NOMO-1 treated with DMSO at 0.1 percent for 48 hours (cell line): ENCODE data around the gene WDTC1.
"Not testable (repeated sequence)": the region's sequence is repeated elsewhere in the genome, so short reads cannot be mapped to it uniquely, and the experiment has no call there.

Experiments used
- DNase-seq: peaks from one replicate; lab custom pipeline; 2025; ENCODE audit not compliant: unreplicated experiment; lab: John Stamatoyannopoulos, UW

The WDTC1 gene, protein sequence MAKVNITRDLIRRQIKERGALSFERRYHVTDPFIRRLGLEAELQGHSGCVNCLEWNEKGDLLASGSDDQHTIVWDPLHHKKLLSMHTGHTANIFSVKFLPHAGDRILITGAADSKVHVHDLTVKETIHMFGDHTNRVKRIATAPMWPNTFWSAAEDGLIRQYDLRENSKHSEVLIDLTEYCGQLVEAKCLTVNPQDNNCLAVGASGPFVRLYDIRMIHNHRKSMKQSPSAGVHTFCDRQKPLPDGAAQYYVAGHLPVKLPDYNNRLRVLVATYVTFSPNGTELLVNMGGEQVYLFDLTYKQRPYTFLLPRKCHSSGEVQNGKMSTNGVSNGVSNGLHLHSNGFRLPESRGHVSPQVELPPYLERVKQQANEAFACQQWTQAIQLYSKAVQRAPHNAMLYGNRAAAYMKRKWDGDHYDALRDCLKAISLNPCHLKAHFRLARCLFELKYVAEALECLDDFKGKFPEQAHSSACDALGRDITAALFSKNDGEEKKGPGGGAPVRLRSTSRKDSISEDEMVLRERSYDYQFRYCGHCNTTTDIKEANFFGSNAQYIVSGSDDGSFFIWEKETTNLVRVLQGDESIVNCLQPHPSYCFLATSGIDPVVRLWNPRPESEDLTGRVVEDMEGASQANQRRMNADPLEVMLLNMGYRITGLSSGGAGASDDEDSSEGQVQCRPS

GRCh38 chr1:27234049-27234882, at the start of gene WDTC1:
TSS of gene WDTC1 (plus strand) at chr1:27234632. CDS start at chr1:27261055, 26,423 bp downstream.
- DNase-seq: peak; percentile 94

DNA sequence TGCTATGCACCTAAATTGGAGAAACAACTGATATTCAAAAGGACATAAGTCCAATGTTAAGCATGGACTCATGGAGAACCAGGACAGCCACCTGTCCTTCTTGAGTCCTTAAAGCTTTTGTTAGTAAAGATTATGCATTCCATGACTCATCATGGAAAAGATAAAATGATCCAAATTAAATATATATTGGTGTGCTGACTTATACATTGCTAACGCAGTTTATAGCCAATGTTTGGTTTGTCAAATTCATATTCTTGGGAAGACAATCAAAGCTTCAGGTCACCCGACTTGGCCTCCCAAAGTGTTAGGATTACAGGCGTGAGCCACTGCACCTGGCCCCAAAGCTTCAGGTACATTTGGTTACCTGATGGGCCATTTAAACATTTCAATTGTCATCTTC, 49.8 kb upstream of the WDTC1 start:
- DNase-seq: not testable (repeated sequence)

- no peak for DNase-seq
Observed at GRCh38 chr1:27192039-27192529, 42.3 kb upstream of the WDTC1 start.

DNA sequence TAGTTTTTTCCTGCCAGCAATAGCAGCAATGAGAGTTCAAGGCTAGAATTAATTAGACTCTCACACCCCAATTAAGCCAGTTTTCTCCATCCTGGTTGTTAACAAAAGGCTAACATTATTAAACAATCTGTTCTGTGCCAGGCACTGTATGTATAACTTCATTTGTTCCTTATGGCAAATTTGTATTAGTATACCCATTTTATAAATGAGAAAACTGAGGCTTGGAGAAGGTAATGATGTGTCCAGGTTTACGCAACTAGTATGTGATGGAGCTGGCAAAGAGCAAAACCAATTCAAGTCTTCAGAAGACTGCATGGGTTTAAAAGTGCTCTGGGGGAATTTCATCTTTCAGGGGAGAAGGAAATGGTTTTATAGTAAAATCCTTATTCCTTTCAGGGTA, 41.2 kb upstream of the WDTC1 start:
- DNase-seq: no peak

DNA sequence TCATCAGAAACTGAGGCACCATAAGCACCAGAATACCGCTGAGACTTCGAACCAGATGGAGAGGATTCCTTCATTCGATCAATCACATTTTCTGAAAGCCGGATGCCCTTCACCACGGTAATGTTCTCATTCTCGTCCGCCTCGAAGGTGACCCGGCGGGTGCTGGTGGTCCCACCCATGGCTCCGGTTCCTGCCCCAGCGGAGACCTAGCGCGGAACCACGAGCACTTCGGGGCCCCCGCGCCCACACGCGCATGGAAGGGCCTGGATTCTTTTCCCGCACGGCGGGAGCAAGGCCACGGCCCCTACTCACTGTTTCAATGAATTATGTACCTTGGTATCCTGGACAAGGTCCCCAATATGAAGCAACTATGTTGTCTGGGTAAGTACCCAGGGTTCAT, 33.1 kb upstream of the WDTC1 start:
- no peak for DNase-seq

- DNase-seq: no peak
Observed at GRCh38 chr1:27203946-27204345, 30.5 kb upstream of the WDTC1 start.

GRCh38 chr1:27207238-27207637, 27.2 kb upstream of the WDTC1 start:
- DNase-seq: not testable (repeated sequence)

GRCh38 chr1:27208143-27208850, 26.1 kb upstream of the WDTC1 start:
- DNase-seq: not testable (repeated sequence)

GRCh38 chr1:27216466-27216865, 18.0 kb upstream of the WDTC1 start:
- no peak for DNase-seq

- DNase-seq: no peak
Observed at GRCh38 chr1:27217401-27217800, 17.0 kb upstream of the WDTC1 start.

- no peak for DNase-seq
Observed at GRCh38 chr1:27218736-27219135, 15.7 kb upstream of the WDTC1 start.

- no peak for DNase-seq
Observed at GRCh38 chr1:27220096-27220495, 14.3 kb upstream of the WDTC1 start.

DNA sequence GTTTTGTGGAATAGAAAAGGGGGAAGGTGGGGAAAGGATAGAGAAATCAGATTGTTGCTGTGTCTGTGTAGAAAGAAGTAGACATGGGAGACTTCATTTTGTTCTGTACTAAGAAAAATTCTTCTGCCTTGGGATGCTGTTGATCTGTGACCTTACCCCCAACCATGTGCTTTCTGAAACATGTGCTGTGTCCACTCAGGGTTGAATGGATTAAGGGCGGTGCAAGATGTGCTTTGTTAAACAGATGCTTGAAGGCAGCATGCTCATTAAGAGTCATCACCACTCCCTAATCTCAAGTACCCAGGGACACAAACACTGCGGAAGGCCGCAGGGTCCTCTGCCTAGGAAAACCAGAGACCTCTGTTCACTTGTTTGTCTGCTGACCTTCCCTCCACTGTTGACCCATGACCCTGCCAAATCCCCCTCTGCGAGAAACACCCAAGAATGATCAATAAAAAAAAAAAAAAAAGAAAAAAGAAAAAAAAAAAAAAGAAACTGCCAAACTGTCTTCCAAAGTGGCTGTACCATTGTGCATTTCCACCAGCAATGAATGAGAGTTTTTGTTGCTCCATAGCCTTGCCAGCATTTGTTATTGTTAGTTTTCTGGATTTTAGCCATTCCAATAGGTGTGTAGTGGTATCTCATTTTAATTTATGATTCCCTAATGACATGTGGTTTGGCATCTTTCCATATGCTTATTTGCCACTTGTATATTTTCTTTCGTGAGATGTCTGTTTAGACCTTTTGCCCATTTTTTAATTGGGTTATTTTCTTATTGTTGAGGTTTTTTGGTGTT, 13.5 kb upstream of the WDTC1 start:
- DNase-seq: not testable (repeated sequence)

DNA sequence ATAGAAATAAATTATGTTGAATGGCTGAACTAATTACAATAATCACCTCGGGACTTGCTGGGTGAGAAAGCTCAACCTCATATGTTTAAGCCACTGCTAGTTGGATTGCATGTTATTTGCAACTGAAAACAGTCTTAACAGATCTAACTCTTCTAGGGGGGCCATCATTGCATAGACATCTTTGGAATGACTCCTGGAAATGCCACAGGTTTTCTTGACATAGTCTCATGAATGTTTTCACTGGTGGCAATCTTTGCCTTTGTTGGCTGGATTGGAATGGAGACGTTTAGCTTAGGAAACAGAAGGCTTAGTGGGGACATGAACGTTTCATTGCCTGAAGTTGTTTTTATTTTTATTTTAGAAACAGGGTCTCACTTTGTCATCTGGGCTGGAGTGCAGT, 8.8 kb upstream of the WDTC1 start:
- DNase-seq: no peak

GRCh38 chr1:27227765-27228164, 6.7 kb upstream of the WDTC1 start:
- no peak for DNase-seq

GRCh38 chr1:27233667-27234048, 774 bp upstream of the WDTC1 start:
- DNase-seq: no peak

GRCh38 chr1:27235827-27236226, 1.4 kb downstream of the WDTC1 start:
- peak; percentile 69 for DNase-seq

DNA sequence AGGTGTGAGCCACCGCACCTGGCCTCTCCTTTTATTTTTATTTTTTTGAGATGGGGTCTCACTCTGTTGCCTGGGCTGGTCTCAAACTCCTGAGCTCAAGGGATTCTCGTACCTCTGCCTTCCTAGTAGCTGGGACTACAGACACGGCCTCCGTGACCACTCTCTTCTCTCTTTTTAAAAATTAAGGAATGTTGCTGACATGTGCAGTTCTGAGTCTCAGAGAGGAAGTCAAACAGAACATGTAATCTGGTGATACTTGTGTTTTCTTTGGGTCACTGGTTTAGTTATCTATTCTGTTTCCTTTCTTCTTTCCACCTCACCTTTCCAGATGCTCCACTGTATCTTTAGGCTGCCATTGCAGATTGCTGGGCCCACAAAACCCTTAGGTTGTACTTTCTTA, 2.7 kb downstream of the WDTC1 start:
- DNase-seq: no peak

- DNase-seq: no peak
Observed at GRCh38 chr1:27238032-27238431, 3.6 kb downstream of the WDTC1 start.

DNA sequence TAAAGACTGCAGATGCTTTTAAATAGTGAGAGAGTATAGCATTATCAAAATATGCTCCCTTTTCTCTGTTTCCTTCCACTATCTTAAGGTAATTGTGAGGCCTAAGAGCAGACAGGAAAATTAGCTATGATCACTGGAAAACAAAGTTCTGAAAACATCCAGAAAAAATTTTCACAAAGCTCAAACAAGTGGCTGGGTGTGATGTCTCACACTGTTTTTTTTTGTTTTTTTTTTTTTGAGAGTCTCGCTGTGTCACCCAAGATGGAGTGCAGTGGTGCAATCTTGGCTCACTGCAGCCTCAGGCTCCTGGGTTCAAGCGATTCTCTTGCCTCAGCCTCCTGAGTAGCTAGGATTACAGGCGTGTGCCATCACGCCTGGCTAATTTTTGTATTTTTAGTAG, 7.2 kb downstream of the WDTC1 start:
- no peak for DNase-seq
